Astrocyte of the cerebellum (primary cell): ENCODE data around the gene RUNX2.

Experiments used
- DNase-seq: peaks from one replicate; pipeline ENCODE4 v3.0.0-alpha.2; 2011; ENCODE audit warnings: low read depth
- H3K4me3 ChIP-seq: 2 replicates; pipeline ENCODE4 v1.5.1; 2011; ENCODE audit warnings: mild to moderate bottlenecking, low read depth, low read length, moderate library complexity
- in situ Hi-C: cut with HindIII; loops from 2 replicates; pipeline ENCODE4 v1.10.0; 2017; ENCODE audit warnings: low sequenced_read_pairs
- TF ChIP-seq, protein P1 (sequence below): IDR thresholded peaks from 2 replicates; pipeline ENCODE4 v1.5.1; 2012; ENCODE audit warnings: low read length, low read depth, moderate library complexity, mild to moderate bottlenecking; ENCODE audit errors: missing control alignments

RUNX2 gene

DNA sequence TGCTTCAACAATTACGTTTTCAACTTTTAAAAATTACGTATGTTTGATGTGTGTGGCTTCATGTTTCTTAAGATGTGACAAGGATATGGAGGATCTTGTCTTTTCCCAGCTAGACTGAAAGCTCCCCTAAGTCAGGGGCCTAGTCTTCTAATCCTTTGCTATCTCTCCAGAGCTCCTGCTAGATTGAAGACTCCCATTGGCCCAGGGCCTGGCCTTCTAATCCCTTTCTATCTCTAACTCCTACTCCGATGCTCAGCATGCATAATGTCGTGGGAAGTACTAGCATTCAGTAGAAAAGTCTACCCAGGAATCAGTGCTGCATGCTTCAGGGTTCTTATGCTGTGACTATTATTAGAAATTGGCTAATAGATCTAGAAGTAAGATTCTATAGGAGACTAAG, 194.4 kb downstream of the RUNX2 start:
- TF ChIP-seq, protein P1, sequence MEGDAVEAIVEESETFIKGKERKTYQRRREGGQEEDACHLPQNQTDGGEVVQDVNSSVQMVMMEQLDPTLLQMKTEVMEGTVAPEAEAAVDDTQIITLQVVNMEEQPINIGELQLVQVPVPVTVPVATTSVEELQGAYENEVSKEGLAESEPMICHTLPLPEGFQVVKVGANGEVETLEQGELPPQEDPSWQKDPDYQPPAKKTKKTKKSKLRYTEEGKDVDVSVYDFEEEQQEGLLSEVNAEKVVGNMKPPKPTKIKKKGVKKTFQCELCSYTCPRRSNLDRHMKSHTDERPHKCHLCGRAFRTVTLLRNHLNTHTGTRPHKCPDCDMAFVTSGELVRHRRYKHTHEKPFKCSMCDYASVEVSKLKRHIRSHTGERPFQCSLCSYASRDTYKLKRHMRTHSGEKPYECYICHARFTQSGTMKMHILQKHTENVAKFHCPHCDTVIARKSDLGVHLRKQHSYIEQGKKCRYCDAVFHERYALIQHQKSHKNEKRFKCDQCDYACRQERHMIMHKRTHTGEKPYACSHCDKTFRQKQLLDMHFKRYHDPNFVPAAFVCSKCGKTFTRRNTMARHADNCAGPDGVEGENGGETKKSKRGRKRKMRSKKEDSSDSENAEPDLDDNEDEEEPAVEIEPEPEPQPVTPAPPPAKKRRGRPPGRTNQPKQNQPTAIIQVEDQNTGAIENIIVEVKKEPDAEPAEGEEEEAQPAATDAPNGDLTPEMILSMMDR: no peak
- in situ Hi-C loops: no loop called here
- DNase-seq: no peak
- H3K4me3 ChIP-seq: no peak overlapping the region

DNA sequence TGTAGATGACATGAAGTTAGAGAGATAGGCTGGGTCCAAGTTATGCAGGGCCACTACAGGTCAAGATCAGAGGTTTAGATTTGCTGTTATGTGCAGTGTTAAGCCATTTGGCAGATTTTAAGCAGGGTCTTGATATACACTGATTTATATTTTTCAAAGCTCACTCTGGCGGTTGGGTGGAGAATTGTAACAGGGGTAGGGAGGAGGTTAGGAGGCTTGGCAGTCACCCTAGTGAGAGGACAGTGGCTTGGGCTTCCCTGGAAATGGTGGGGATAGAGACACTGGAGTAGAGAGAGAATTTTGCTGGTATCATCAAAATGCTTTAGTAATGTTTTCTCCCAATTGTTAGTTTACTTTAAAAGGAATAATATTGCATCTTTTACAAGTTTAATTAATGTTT, 199.1 kb downstream of the RUNX2 start:
- no peak overlapping the region for H3K4me3 ChIP-seq
- TF ChIP-seq, protein P1: no peak
- no peak for DNase-seq
- in situ Hi-C loops: no loop called here

DNA sequence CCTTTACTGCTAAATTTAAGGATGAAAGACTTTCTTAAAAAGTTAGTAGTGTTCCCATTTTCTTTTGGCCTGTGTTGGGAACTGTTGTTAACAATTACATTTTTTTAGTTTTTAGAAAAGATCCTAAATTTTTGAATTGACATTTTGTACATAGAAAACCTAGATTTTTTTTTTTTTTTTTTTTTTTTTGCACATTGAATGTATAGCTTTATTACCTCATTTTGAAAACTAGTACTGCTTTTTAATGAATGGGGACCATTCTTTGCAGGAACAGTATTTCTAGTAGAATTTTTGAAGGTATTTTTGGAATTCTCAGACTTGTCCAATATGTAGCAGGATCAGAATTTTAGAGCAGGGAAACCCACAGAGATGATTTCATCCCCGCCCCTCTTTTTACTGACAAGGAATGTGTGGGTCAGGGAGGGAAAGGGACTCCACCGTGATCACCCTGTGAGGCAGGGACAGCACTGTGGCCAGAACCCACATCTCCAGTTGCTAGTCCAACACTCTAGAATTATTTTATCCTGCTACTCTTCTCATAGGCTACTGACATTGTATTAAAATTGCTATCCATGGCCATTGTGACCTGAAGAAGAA, 204.0 kb downstream of the RUNX2 start:
- in situ Hi-C loops: no loop called here
- TF ChIP-seq, protein P1: no peak
- DNase-seq: no peak
- H3K4me3 ChIP-seq: no peak overlapping the region

DNA sequence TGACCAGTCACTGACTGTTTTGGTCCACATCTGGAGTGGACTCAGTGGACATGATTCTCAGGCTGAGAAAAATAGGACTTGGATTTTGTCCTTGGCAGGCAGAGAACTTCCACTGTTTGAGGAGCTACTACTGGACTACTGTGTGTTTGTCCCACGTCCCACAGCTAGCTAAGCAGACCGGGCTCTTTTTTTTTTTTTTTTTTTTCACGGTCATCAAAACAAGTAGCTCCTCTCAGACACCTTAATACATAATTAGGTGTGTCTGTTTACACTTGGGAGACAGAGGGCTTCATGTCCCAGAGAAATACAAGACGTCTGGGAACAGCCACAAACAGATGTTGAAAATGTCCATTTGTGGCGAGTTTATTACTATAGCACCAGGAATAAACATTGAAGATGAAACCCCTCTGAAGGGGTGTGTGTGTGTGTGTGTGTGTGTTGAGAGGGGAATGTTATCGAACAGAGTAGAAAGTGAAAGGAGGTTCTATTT, 204.6 kb downstream of the RUNX2 start:
- H3K4me3 ChIP-seq: no peak overlapping the region
- in situ Hi-C loops: no loop called here
- TF ChIP-seq, protein P1: no peak
- DNase-seq: no peak

DNA sequence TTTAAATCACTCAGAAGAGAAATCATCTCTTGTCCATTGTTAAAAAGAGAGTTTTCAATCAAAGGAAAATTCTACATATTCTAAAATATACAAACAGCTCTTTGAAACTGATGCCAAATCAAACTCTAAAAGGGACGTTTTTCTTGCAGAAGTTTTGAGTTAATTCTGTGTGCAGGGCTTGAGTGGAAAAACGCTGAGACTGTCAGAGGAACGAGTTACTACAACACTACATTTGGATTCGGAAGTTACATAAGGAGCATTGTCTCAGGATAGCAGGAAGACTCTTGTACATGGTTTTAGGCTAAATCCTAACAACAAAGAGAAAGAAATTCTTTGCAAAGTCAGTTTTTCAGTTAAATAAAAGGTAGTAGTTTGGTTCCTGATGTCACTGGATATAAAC, 205.3 kb downstream of the RUNX2 start:
- no peak overlapping the region for H3K4me3 ChIP-seq
- DNase-seq: no peak
- TF ChIP-seq, protein P1: no peak
- in situ Hi-C loops: no loop called here

DNA sequence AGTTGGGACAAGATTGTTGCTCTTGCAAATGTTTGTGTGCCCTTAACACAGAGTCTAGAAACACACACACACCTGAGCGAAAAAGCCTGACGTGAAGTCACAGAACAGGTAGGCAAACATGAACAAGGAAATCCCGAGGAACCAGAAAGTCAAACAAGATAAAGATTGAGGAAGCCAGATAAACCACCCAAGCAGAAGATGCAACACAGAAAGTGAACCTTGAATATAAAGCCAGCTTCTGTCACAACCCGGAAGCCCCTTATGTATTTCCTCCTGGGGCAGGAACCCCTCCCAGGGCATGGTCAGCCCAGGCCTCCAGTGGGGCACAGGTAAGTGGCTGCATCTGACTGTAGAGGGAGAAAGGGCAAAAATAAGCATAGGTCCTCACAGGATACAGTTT, 207.8 kb downstream of the RUNX2 start:
- TF ChIP-seq, protein P1: no peak
- no peak overlapping the region for H3K4me3 ChIP-seq
- DNase-seq: no peak
- in situ Hi-C loops: no loop called here
